SK-N-SH (cell line): ENCODE data around the gene USP47. TPM values are rescaled to one million over a fixed set of nuclear protein-coding genes. Genes with fewer than 3 reads are reported as not detected.

ENCODE experiments used
- CTCF ChIA-PET: fragments of 300-600, 350-600 bp; formaldehyde crosslinking; extraction: SDS; loops from one replicate; lab custom pipeline; 2021; lab: Yijun Ruan, JAX
- POLR2A ChIA-PET: fragments of 350-600 bp; sonication (Branson Sonifier 250); formaldehyde crosslinking; extraction: SDS; loops from one replicate; lab custom pipeline; 2020; ENCODE audit warnings: antibody characterized with exemption, inconsistent platforms; lab: Yijun Ruan, JAX
- DNase-seq: peaks from one replicate; pipeline ENCODE4 v3.0.0; 2012
- H2AFZ ChIP-seq: fragments of 200-600 bp; sonication (generic); 2 replicates; pipeline ENCODE4 v1.8.1; 2016; ENCODE audit warnings: antibody characterized with exemption, mild to moderate bottlenecking, low read depth
- H3F3A ChIP-seq: fragments of 200-600 bp; sonication (generic); replicated peaks from 2 replicates; pipeline ENCODE3; 2016; ENCODE audit warnings: antibody characterized with exemption, mild to moderate bottlenecking; ENCODE audit not compliant: insufficient read depth
- H3K27ac ChIP-seq, 2 experiments: fragments of 200-500 bp in 1 of 2; fragments of 200-600 bp in 1 of 2; sonication (Bioruptor generic) in 1 of 2; sonication (generic), shearing (Covaris generic) in 1 of 2; 2 replicates each; pipeline versions ENCODE4 v1.5.1 to v1.6.1; 2014 to 2016; ENCODE audit warnings: low read depth in 2 of 2, inconsistent platforms in 1 of 2, low read length in 1 of 2, mild to moderate bottlenecking in 1 of 2, mixed read lengths in 1 of 2
- H3K27me3 ChIP-seq: fragments of 200-600 bp; sonication (generic), shearing (Covaris generic); 2 replicates; pipeline ENCODE4 v1.6.1; 2016; ENCODE audit warnings: mixed run types; ENCODE audit not compliant: insufficient read depth
- H3K36me3 ChIP-seq, 2 experiments: fragments of 200-500 bp in 1 of 2; fragments of 200-600 bp in 1 of 2; sonication (Bioruptor generic) in 1 of 2; sonication (generic) in 1 of 2; replicated peaks in 1 of 2; 2 replicates each; pipeline versions ENCODE3 to v1.5.1; 2014 to 2016; ENCODE audit warnings: low read length in 1 of 2, mild to moderate bottlenecking in 1 of 2; ENCODE audit not compliant: insufficient read depth in 2 of 2, control insufficient read depth in 1 of 2
- H3K4me1 ChIP-seq, 2 experiments: fragments of 200-500 bp in 1 of 2; fragments of 200-600 bp in 1 of 2; sonication (Bioruptor generic) in 1 of 2; sonication (generic), shearing (Covaris generic) in 1 of 2; 2 replicates each; pipeline versions ENCODE4 v1.5.1 to v1.6.1; 2014 to 2016; ENCODE audit warnings: low read depth in 1 of 2, low read length in 1 of 2, mixed run types in 1 of 2; ENCODE audit not compliant: insufficient read depth in 2 of 2, control insufficient read depth in 1 of 2
- H3K4me2 ChIP-seq: fragments of 200-600 bp; sonication (generic), shearing (Covaris generic); 2 replicates; pipeline ENCODE4 v1.6.1; 2017; ENCODE audit warnings: mixed run types
- H3K4me3 ChIP-seq, 2 experiments: fragments of 200-500 bp in 1 of 2; fragments of 200-600 bp in 1 of 2; sonication (Bioruptor generic) in 1 of 2; sonication (generic), shearing (Covaris generic) in 1 of 2; 2 replicates each; pipeline versions ENCODE4 v1.5.1 to v1.8.1; 2014 to 2016; ENCODE audit warnings: low read depth in 2 of 2, inconsistent platforms in 1 of 2, low read length in 1 of 2, mild to moderate bottlenecking in 1 of 2, mixed read lengths in 1 of 2, moderate library complexity in 1 of 2
- H3K79me2 ChIP-seq: fragments of 200-600 bp; sonication (generic); 2 replicates; pipeline ENCODE4 v1.8.1; 2017; ENCODE audit warnings: mild to moderate bottlenecking; ENCODE audit not compliant: insufficient read depth
- H3K9ac ChIP-seq: fragments of 200-600 bp; sonication (generic); 2 replicates; pipeline ENCODE4 v1.6.1; 2017; ENCODE audit warnings: mixed run types
- H3K9me2 ChIP-seq: fragments of 200-600 bp; sonication (generic); 2 replicates; pipeline ENCODE4 v1.6.1; 2017; ENCODE audit warnings: mixed run types
- H3K9me3 ChIP-seq: fragments of 200-600 bp; sonication (generic); 2 replicates; pipeline ENCODE4 v1.6.1; 2017; ENCODE audit warnings: mixed run types, mild to moderate bottlenecking, moderate library complexity
- H4K20me1 ChIP-seq: fragments of 200-600 bp; sonication (generic); 2 replicates; pipeline ENCODE4 v1.6.1; 2017; ENCODE audit warnings: mild to moderate bottlenecking, mixed run types; ENCODE audit not compliant: insufficient read depth
- ELF1 ChIP-seq: IDR thresholded peaks from 2 replicates; pipeline ENCODE4 v1.4.0; 2012
- EP300 ChIP-seq, 2 experiments: IDR thresholded peaks; 2 replicates each; pipeline versions ENCODE4 v1.4.0 to v1.6.1; 2012; ENCODE audit warnings: borderline replicate concordance in 1 of 2, low read depth in 1 of 2, low read length in 1 of 2
- GABPA ChIP-seq: IDR thresholded peaks from 2 replicates; pipeline ENCODE4 v1.4.0; 2012; ENCODE audit warnings: low read depth, mild to moderate bottlenecking
- MEF2A ChIP-seq: IDR thresholded peaks from 2 replicates; pipeline ENCODE4 v1.4.0; 2012; ENCODE audit warnings: low read depth, borderline replicate concordance
- POLR2AphosphoS5 ChIP-seq: IDR thresholded peaks from 2 replicates; pipeline ENCODE4 v1.6.1; 2012; ENCODE audit warnings: low read depth, low read length
- RCOR1 ChIP-seq: fragments of 150-350 bp; IDR thresholded peaks from 2 replicates; pipeline ENCODE4 v1.6.1; 2017; ENCODE audit warnings: antibody characterized with exemption, low read length
- WGBS: methylation state at CpG from one replicate; pipeline ENCODE4 v1.1.6; 2017; ENCODE audit warnings: low lambda C conversion rate; 5-methylcytosine and 5-hydroxymethylcytosine counted together
- polyA plus RNA-seq, 3 experiments: library from polyadenylated mRNA; depleted of rRNA; stranded (reverse); fragments of >200 nt; gene quantifications; 2 replicates each; pipeline ENCODE4 v1.2.3, GENCODE V29; 2012
- TF ChIP-seq, protein P1 (sequence below): IDR thresholded peaks from 2 replicates; pipeline ENCODE4; 2012
- TF ChIP-seq, protein P2 (sequence below): fragments of 150-350 bp; IDR thresholded peaks from 2 replicates; pipeline ENCODE4 v1.6.1; 2017; ENCODE audit warnings: antibody characterized with exemption, low read length, low read depth, borderline replicate concordance
- TF ChIP-seq, protein P3 (sequence below): IDR thresholded peaks from 2 replicates; pipeline ENCODE4 v1.4.0; 2012; ENCODE audit warnings: low read depth
- TF ChIP-seq, protein P4 (sequence below): IDR thresholded peaks from 2 replicates; pipeline ENCODE4 v1.4.0; 2012; ENCODE audit warnings: low read depth, borderline replicate concordance
- TF ChIP-seq, protein P5 (sequence below): IDR thresholded peaks from 2 replicates; pipeline ENCODE4 v1.6.1; 2012; ENCODE audit warnings: mild to moderate bottlenecking, low read depth, low read length, moderate library complexity

USP47 gene
- polyA plus RNA-seq, 1 of the 3 experiments (the other 2 are of a cell fraction), result 10.3 TPM

DNA sequence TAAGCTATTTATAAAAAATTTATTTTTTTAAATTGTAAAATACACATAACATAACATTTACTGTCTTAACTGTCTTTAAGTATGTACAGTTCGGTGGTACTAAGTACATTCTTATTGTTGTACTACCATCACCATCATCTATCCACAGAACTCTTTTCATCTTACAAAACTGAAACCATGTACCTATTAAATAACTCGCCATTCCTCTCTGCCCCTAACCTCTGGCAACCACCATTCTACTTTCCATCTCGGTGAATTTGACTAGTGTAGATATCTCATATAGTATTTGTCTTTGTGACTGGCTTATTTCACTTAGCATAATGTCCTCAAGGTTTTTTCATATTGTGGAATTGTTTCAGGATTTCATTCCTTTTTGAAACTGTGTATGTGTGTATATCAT is 22.6 kb downstream of the USP47 start:
- WGBS, result 96% methylated on average over 3 of the region's 3 CpGs
- CTCF ChIA-PET, result interaction anchor here (0.9 to 1.0 kb wide), 3 partner anchors 14 to 180 kb away, joined by 3 read pairs; no protein-coding TSS in a partner anchor
- POLR2A ChIA-PET, result no interaction called here

More for the DNA sequence above, 22.6 kb downstream of the USP47 start:
- peaks cover 100% of the 10 kb centered on the region for H3K79me2 ChIP-seq
- no peak overlapping the region for H3K4me3 ChIP-seq
- DNase-seq, result no peak
- no peak overlapping the region for H3K4me2 ChIP-seq
- H3K4me1 ChIP-seq, result no peaks in the 10 kb centered on the region
- TF ChIP-seq, protein P1, sequence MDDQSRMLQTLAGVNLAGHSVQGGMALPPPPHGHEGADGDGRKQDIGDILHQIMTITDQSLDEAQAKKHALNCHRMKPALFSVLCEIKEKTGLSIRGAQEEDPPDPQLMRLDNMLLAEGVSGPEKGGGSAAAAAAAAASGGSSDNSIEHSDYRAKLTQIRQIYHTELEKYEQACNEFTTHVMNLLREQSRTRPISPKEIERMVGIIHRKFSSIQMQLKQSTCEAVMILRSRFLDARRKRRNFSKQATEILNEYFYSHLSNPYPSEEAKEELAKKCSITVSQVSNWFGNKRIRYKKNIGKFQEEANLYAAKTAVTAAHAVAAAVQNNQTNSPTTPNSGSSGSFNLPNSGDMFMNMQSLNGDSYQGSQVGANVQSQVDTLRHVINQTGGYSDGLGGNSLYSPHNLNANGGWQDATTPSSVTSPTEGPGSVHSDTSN, result no peak
- TF ChIP-seq, protein P2, sequence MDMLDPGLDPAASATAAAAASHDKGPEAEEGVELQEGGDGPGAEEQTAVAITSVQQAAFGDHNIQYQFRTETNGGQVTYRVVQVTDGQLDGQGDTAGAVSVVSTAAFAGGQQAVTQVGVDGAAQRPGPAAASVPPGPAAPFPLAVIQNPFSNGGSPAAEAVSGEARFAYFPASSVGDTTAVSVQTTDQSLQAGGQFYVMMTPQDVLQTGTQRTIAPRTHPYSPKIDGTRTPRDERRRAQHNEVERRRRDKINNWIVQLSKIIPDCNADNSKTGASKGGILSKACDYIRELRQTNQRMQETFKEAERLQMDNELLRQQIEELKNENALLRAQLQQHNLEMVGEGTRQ, result no peak
- TF ChIP-seq GABPA, result no peak
- TF ChIP-seq, protein P3, sequence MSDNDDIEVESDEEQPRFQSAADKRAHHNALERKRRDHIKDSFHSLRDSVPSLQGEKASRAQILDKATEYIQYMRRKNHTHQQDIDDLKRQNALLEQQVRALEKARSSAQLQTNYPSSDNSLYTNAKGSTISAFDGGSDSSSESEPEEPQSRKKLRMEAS, result no peak
- no peak for TF ChIP-seq RCOR1
- no peak for TF ChIP-seq ELF1
- TF ChIP-seq, protein P4, sequence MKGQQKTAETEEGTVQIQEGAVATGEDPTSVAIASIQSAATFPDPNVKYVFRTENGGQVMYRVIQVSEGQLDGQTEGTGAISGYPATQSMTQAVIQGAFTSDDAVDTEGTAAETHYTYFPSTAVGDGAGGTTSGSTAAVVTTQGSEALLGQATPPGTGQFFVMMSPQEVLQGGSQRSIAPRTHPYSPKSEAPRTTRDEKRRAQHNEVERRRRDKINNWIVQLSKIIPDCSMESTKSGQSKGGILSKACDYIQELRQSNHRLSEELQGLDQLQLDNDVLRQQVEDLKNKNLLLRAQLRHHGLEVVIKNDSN, result no peak
- TF ChIP-seq, protein P5, sequence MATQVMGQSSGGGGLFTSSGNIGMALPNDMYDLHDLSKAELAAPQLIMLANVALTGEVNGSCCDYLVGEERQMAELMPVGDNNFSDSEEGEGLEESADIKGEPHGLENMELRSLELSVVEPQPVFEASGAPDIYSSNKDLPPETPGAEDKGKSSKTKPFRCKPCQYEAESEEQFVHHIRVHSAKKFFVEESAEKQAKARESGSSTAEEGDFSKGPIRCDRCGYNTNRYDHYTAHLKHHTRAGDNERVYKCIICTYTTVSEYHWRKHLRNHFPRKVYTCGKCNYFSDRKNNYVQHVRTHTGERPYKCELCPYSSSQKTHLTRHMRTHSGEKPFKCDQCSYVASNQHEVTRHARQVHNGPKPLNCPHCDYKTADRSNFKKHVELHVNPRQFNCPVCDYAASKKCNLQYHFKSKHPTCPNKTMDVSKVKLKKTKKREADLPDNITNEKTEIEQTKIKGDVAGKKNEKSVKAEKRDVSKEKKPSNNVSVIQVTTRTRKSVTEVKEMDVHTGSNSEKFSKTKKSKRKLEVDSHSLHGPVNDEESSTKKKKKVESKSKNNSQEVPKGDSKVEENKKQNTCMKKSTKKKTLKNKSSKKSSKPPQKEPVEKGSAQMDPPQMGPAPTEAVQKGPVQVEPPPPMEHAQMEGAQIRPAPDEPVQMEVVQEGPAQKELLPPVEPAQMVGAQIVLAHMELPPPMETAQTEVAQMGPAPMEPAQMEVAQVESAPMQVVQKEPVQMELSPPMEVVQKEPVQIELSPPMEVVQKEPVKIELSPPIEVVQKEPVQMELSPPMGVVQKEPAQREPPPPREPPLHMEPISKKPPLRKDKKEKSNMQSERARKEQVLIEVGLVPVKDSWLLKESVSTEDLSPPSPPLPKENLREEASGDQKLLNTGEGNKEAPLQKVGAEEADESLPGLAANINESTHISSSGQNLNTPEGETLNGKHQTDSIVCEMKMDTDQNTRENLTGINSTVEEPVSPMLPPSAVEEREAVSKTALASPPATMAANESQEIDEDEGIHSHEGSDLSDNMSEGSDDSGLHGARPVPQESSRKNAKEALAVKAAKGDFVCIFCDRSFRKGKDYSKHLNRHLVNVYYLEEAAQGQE, result no peak
- no peak for TF ChIP-seq POLR2AphosphoS5
- TF ChIP-seq MEF2A, result no peak
- TF ChIP-seq EP300 (IDR thresholded peaks at IDR 0.05; ENCODE audit: borderline replicate concordance in 1 of 2, low read depth in 1 of 2, low read length in 1 of 2), result no peak
- H4K20me1 ChIP-seq, result peaks cover 33% of the 10 kb centered on the region
- H3K9me2 ChIP-seq, result no peaks in the 10 kb centered on the region
- H3K9ac ChIP-seq, result no peak overlapping the region
- no peak overlapping the region for H2AFZ ChIP-seq
- peaks cover 24% of the 10 kb centered on the region for H3K9me3 ChIP-seq
- no peaks in the 10 kb centered on the region for H3K27me3 ChIP-seq
- no peak overlapping the region for H3K27ac ChIP-seq
- H3F3A ChIP-seq, result peaks cover 12% of the 10 kb centered on the region
- peaks cover 7 to 28% of the 10 kb centered on the region in 2 experiments for H3K36me3 ChIP-seq
